Adipocyte (in vitro differentiated cells): ENCODE measurements around the gene WDR48.
A peak's percentile ranks its signal among the peaks of the same experiment; 100 is the strongest.

Experiments used
- DNase-seq: peaks from one replicate; pipeline ENCODE4 v3.0.0-alpha.2; 2015; ENCODE audit warnings: low read depth
- H3K27me3 ChIP-seq: replicated peaks from 2 replicates; pipeline ENCODE4 v1.7.0; 2013; ENCODE audit warnings: mild to moderate bottlenecking, low read length, moderate library complexity; ENCODE audit not compliant: control insufficient read depth, insufficient read depth
- H3K36me3 ChIP-seq: 2 replicates; pipeline ENCODE4 v1.7.0; 2013; ENCODE audit warnings: low read length, mild to moderate bottlenecking, moderate library complexity; ENCODE audit not compliant: control insufficient read depth, insufficient read depth, severe bottlenecking
- H3K4me1 ChIP-seq: 2 replicates; pipeline ENCODE4 v1.7.0; 2013; ENCODE audit warnings: mild to moderate bottlenecking, low read length, moderate library complexity; ENCODE audit not compliant: control insufficient read depth, insufficient read depth
- H3K4me3 ChIP-seq: 2 replicates; pipeline ENCODE4 v1.7.0; 2013; ENCODE audit warnings: mild to moderate bottlenecking, low read length, moderate library complexity
- H3K9ac ChIP-seq: 2 replicates; pipeline ENCODE4 v1.7.0; 2013; ENCODE audit warnings: mild to moderate bottlenecking, low read length, moderate library complexity
- H3K9me3 ChIP-seq: 2 replicates; pipeline ENCODE4 v1.7.0; 2013; ENCODE audit warnings: mild to moderate bottlenecking, low read length, moderate library complexity; ENCODE audit not compliant: control insufficient read depth

The WDR48 gene

DNA sequence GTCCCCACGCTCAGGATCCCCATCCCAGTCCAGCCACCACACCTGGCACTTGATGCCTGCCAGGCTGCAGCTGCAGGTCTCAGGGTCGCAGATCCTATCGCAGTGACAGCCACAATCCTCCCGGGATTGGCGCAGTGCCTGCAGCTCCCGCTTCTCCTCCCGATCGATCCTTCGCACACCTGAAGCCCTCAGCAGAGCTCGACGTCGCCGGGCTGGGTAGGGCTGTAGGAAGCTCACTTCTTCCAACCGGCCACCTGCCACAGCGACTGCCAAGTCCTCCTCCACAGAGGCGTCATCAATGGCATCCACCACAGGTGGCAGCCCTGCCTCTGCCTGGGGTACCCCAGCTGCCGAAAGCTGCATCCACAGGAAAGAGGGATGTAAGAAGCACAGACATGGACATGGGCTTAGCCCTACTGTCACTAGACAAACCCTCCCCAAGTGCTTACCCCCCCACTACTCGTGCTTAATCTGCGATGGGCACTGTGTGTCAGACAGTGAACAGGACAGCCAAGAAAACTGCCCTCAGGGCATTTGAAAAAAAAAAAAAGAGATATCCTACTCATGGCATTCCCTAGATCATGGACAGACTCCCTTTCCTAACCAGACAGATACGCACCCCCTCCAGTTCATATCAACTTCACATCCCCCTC is 92.4 kb downstream of the WDR48 start:
- no peak overlapping the region for H3K4me3 ChIP-seq
- no peaks in the 10 kb centered on the region for H3K9me3 ChIP-seq
- no peak overlapping the region for H3K9ac ChIP-seq
- no peak for DNase-seq
- no peaks in the 10 kb centered on the region for H3K27me3 ChIP-seq
- H3K36me3 ChIP-seq = peaks cover 54% of the 10 kb centered on the region
- peaks cover 48% of the 10 kb centered on the region for H3K4me1 ChIP-seq

DNA sequence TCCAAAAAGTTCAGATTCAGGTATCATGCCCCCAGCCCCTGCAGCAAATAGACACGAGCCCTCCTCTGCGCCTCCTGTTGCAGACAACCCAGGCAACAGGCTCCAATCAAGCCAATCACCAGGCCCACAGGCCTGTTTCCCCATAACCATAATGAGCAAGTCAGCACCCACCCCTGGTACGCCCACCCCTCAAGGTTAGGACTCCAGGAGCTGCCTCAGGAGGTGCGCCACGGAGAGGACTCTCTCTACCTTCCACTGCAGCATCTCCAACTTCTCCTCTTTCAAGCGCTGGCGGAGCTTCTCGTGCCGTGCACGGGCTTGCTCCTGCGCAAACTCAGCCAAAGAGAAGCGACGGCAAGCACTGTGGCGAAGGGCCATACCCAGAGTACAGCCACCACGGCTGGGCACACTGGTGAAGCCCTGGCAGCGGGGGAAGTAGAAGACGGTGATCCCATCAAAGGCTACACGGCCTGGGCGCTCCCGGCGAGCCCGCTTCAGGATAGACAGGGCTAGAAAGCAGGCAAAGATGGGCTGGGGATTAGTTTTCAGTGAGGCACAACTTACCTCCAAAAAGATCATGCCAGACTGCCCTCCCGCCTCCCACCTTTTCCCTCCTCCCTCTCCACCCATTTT is 93.0 kb downstream of the WDR48 start:
- no peak overlapping the region for H3K4me3 ChIP-seq
- no peak overlapping the region for H3K9ac ChIP-seq
- peaks cover 54% of the 10 kb centered on the region for H3K36me3 ChIP-seq
- no peak for DNase-seq
- no peaks in the 10 kb centered on the region for H3K9me3 ChIP-seq
- H3K4me1 ChIP-seq = peaks cover 54% of the 10 kb centered on the region
- no peaks in the 10 kb centered on the region for H3K27me3 ChIP-seq

DNA sequence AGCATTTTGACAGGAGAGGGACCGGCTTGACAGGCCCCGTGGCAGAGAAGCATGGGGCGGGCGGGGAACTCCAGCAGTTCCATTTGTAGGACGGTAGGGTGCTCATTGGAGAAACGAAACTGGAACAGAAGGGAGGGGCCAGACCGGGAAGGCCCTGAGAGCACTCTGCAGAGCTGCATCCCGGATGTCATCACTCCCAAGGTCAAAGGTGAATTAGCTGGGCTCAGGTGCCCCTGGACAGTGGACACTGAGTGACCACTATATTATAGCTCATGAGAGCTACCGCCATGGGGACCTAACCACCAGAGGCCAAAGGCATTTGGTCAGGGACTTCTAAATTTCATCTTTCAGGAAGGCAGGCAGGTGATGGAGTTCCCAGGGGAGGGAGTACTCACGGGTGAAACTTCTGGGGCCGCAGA is 94.3 kb downstream of the WDR48 start:
- no peak for DNase-seq

More for the DNA sequence above, 94.3 kb downstream of the WDR48 start:
- H3K9me3 ChIP-seq = no peaks in the 10 kb centered on the region
- H3K4me3 ChIP-seq = peak overlapping the region; percentile 46
- H3K27me3 ChIP-seq = no peaks in the 10 kb centered on the region
- H3K36me3 ChIP-seq = peaks cover 49% of the 10 kb centered on the region
- no peak overlapping the region for H3K9ac ChIP-seq
- H3K4me1 ChIP-seq = peaks cover 60% of the 10 kb centered on the region
